GM18873 (cell line): ENCODE measurements around the gene LTBP4.

Experiments used
- ATAC-seq: cut with Tn5 transposase; IDR thresholded peaks from one replicate; pipeline ENCODE4 v1.9.1; 2021; ENCODE audit warnings: mild to moderate bottlenecking, moderate library complexity, moderate number of reproducible peaks; ENCODE audit not compliant: unreplicated experiment, low FRiP score

Gene LTBP4

GRCh38 chr19:40596608-40597328 lies 4.4 kb upstream of the LTBP4 start:
- ATAC-seq, result no peak

- ATAC-seq, result no peak
Measured at GRCh38 chr19:40597329-40597838, 3.8 kb upstream of the LTBP4 start.

- no peak for ATAC-seq
Measured at GRCh38 chr19:40598121-40598917, 2.9 kb upstream of the LTBP4 start.

- no peak for ATAC-seq
Measured at GRCh38 chr19:40598918-40599307, 2.3 kb upstream of the LTBP4 start.

- ATAC-seq, result no peak
Measured at GRCh38 chr19:40599331-40599901, 1.8 kb upstream of the LTBP4 start.

- no peak for ATAC-seq
Measured at GRCh38 chr19:40599902-40600569, 1.1 kb upstream of the LTBP4 start.

GRCh38 chr19:40600570-40601133 lies 517 bp upstream of the LTBP4 start:
- no peak for ATAC-seq

- no peak for ATAC-seq
Measured at GRCh38 chr19:40603071-40603388, 1.9 kb downstream of the LTBP4 start.

GRCh38 chr19:40603389-40604170 lies 2.4 kb downstream of the LTBP4 start:
- ATAC-seq, result peak; percentile 65

- no peak for ATAC-seq
Measured at GRCh38 chr19:40604171-40604646, 3.0 kb downstream of the LTBP4 start.

- no peak for ATAC-seq
Measured at GRCh38 chr19:40604647-40605215, 3.6 kb downstream of the LTBP4 start.

GRCh38 chr19:40605216-40605971 lies 4.2 kb downstream of the LTBP4 start:
- ATAC-seq, result no peak

GRCh38 chr19:40607311-40608239 lies 6.4 kb downstream of the LTBP4 start:
- no peak for ATAC-seq

- ATAC-seq, result no peak
Measured at GRCh38 chr19:40608240-40608621, 7.1 kb downstream of the LTBP4 start.

GRCh38 chr19:40608957-40609356 lies 7.8 kb downstream of the LTBP4 start:
- no peak for ATAC-seq

- ATAC-seq, result no peak
Measured at GRCh38 chr19:40609561-40610395, 8.6 kb downstream of the LTBP4 start.
